ENCODE measurements around the gene RBM33. TPM values are rescaled to one million over a fixed set of nuclear protein-coding genes. Genes with fewer than 3 reads are reported as not detected.

RBM33 gene
- total and polyA plus RNA-seq, 2 of the 4 experiments (the other 2 are of a cell fraction): 7.3 to 10.8 TPM

GRCh38 chr7:155700847-155701246 is 56.4 kb downstream of the RBM33 start:
- no peak overlapping the region for H2BK20ac ChIP-seq (ENCODE audit: low read depth, low read length)
- H2BK5ac ChIP-seq (ENCODE audit: low read depth, low read length, poor library complexity, severe bottlenecking): no peak overlapping the region
- H3K56ac ChIP-seq (ENCODE audit: extremely low read depth, insufficient read depth, low read length): no peak overlapping the region
- no TSS peak for BruUV-seq (replicated peaks)
- H3K36me3 ChIP-seq (ENCODE audit: control insufficient read depth, insufficient read depth, low read length): peaks cover 21% of the 10 kb centered on the region
- H3K27ac ChIP-seq (ENCODE audit: insufficient read depth, low read length): no peak overlapping the region
- H3K4me2 ChIP-seq (ENCODE audit: low read depth, low read length): no peak overlapping the region
- intact Hi-C loops (cut with micrococcal nuclease) (loop anchor here (2.0 kb wide), 1 partner anchor 56 kb away; the partner anchor contains the start of gene RBM33), dilution Hi-C loops (cut with HindIII; ENCODE audit: low sequenced_read_pairs, unreplicated experiment) (no loop called here), in situ Hi-C loops (cut with MboI; ENCODE audit: low sequenced_read_pairs) (no loop called here)
- H3K4ac ChIP-seq (ENCODE audit: low read depth, low read length): no peak overlapping the region
- TF ChIP-seq FOS (IDR thresholded peaks at IDR 0.05; ENCODE audit: low read depth, low read length): no peak
- TF ChIP-seq USF2 (IDR thresholded peaks at IDR 0.05; ENCODE audit: low read depth, low read length): no peak
- no peak for TF ChIP-seq RAD21 (IDR thresholded peaks at IDR 0.05; ENCODE audit: low read length)
- H3K14ac ChIP-seq (replicated peaks; ENCODE audit: low read depth, low read length): no peak overlapping the region
- no peak overlapping the region for H3K23ac ChIP-seq (ENCODE audit: low read depth, low read length)
- H3K9me1 ChIP-seq (ENCODE audit: insufficient read depth, low read length): peaks cover 10% of the 10 kb centered on the region
- no peaks in the 10 kb centered on the region for H3K9me3 ChIP-seq (ENCODE audit: control insufficient read depth, insufficient read depth, low read length)
- H2AK5ac ChIP-seq (ENCODE audit: low read depth, low read length): no peak overlapping the region
- peaks cover 38 to 43% of the 10 kb centered on the region in 2 experiments for H3K79me1 ChIP-seq (ENCODE audit: low read depth in 1 of 2, low read length in 2 of 2)
- no peak overlapping the region for H2AFZ ChIP-seq (replicated peaks; ENCODE audit: low read length, poor library complexity)
- peaks cover 16% of the 10 kb centered on the region for H4K20me1 ChIP-seq (ENCODE audit: insufficient read depth, low read length)
- no peak overlapping the region for H3K18ac ChIP-seq (ENCODE audit: low read depth, low read length)
- no CpG with 5 or more reads among the region's 6 CpGs for WGBS, 2 experiments (ENCODE audit: extremely low coverage in 2 of 2, insufficient read length in 1 of 2)
- no peak overlapping the region for H2BK120ac ChIP-seq (ENCODE audit: low read depth, low read length)
- CTCF ChIA-PET: no interaction called here
- ATAC-seq (ENCODE audit: low read depth) (no peak), DNase-seq (no peak)
- no peak overlapping the region for H3K4me3 ChIP-seq (ENCODE audit: insufficient read depth, low read depth, low read length)
- H3K27me3 ChIP-seq (ENCODE audit: control insufficient read depth, insufficient read depth, low read length): no peaks in the 10 kb centered on the region
- no peak overlapping the region for H4K8ac ChIP-seq (ENCODE audit: low read depth in 2 of 2, low read length in 2 of 2)
- no peak overlapping the region for H4K5ac ChIP-seq (ENCODE audit: low read depth, low read length)
- H2BK15ac ChIP-seq (ENCODE audit: low read depth, low read length): no peak overlapping the region
- peaks cover 4% of the 10 kb centered on the region for H3K4me1 ChIP-seq (ENCODE audit: control insufficient read depth, insufficient read depth, low read length)
- no peak overlapping the region for H2AK9ac ChIP-seq (replicated peaks; ENCODE audit: low read depth, low read length, poor library complexity)
- POLR2A ChIA-PET (ENCODE audit: unreplicated experiment): no interaction called here
- H4K91ac ChIP-seq (ENCODE audit: insufficient read depth, low read depth, low read length): no peak overlapping the region
- H3K9ac ChIP-seq (ENCODE audit: low read depth, low read length): no peak overlapping the region
